HEK293 (cell line): Measurements from ENCODE around the gene GMDS.

Experiments used
- FEZF1 ChIP-seq: fragments of 450-650 bp; formaldehyde crosslinking; IDR thresholded peaks from 2 replicates; pipeline ENCODE4 v1.5.1; 2016; ENCODE audit warnings: missing biosample characterization, missing genetic modification characterization
- GFI1B ChIP-seq: fragments of 450-650 bp; formaldehyde crosslinking; IDR thresholded peaks from 2 replicates; pipeline ENCODE4 v1.5.1; 2016; ENCODE audit warnings: missing biosample characterization, missing genetic modification characterization
- GLI2 ChIP-seq: fragments of 450-650 bp; formaldehyde crosslinking; IDR thresholded peaks from 2 replicates; pipeline ENCODE4; 2017; ENCODE audit warnings: missing biosample characterization, missing genetic modification characterization, low read depth, borderline replicate concordance
- KLF10 ChIP-seq: fragments of 450-650 bp; IDR thresholded peaks from 2 replicates; pipeline ENCODE4 v1.5.1; 2018; ENCODE audit warnings: missing biosample characterization, mild to moderate bottlenecking, missing genetic modification characterization
- KLF16 ChIP-seq: fragments of 450-650 bp; formaldehyde crosslinking; IDR thresholded peaks from 2 replicates; pipeline ENCODE4 v1.5.1; 2017; ENCODE audit warnings: missing biosample characterization, missing genetic modification characterization
- KLF7 ChIP-seq: fragments of 450-650 bp; formaldehyde crosslinking; IDR thresholded peaks from 2 replicates; pipeline ENCODE4 v1.5.1; 2016; ENCODE audit warnings: missing biosample characterization, missing genetic modification characterization, borderline replicate concordance
- OVOL3 ChIP-seq: fragments of 450-650 bp; formaldehyde crosslinking; IDR thresholded peaks from 2 replicates; pipeline ENCODE4 v1.5.1; 2016; ENCODE audit warnings: missing biosample characterization, missing genetic modification characterization
- SCRT2 ChIP-seq: fragments of 450-650 bp; formaldehyde crosslinking; IDR thresholded peaks from 2 replicates; pipeline ENCODE4 v1.5.1; 2016; ENCODE audit warnings: missing biosample characterization, missing genetic modification characterization
- SP7 ChIP-seq: fragments of 450-650 bp; formaldehyde crosslinking; IDR thresholded peaks from 2 replicates; pipeline ENCODE4 v1.5.1; 2016; ENCODE audit warnings: missing biosample characterization, missing genetic modification characterization
- TCF7L2 ChIP-seq: IDR thresholded peaks from 2 replicates; pipeline ENCODE4 v1.6.1; 2011; ENCODE audit warnings: low read depth, mild to moderate bottlenecking, inconsistent platforms, low read length, moderate library complexity, borderline replicate concordance
- WT1 ChIP-seq: fragments of 450-650 bp; formaldehyde crosslinking; IDR thresholded peaks from 2 replicates; pipeline ENCODE4 v1.5.1; 2016; ENCODE audit warnings: missing biosample characterization, missing genetic modification characterization
- ZBTB7A ChIP-seq: fragments of 450-650 bp; formaldehyde crosslinking; IDR thresholded peaks from 2 replicates; pipeline ENCODE4 v1.5.1; 2016; ENCODE audit warnings: low read depth, missing biosample characterization, missing genetic modification characterization
- ZBTB8A ChIP-seq: fragments of 450-650 bp; formaldehyde crosslinking; IDR thresholded peaks from 2 replicates; pipeline ENCODE4 v1.5.1; 2016; ENCODE audit warnings: missing biosample characterization, missing genetic modification characterization
- ZEB2 ChIP-seq: fragments of 450-650 bp; formaldehyde crosslinking; IDR thresholded peaks from 2 replicates; pipeline ENCODE4 v1.5.1; 2016; ENCODE audit warnings: missing biosample characterization, missing genetic modification characterization
- ZNF146 ChIP-seq: fragments of 450-650 bp; formaldehyde crosslinking; IDR thresholded peaks from 2 replicates; pipeline ENCODE4 v1.5.1; 2016; ENCODE audit warnings: missing biosample characterization, missing genetic modification characterization
- ZNF169 ChIP-seq: fragments of 450-650 bp; formaldehyde crosslinking; IDR thresholded peaks from 2 replicates; pipeline ENCODE4 v1.5.1; 2016; ENCODE audit warnings: missing biosample characterization, missing genetic modification characterization
- ZNF184 ChIP-seq: fragments of 450-650 bp; IDR thresholded peaks from 2 replicates; pipeline ENCODE4 v1.5.1; 2018; ENCODE audit warnings: missing biosample characterization, mild to moderate bottlenecking, missing genetic modification characterization
- ZNF2 ChIP-seq: fragments of 450-650 bp; formaldehyde crosslinking; IDR thresholded peaks from 2 replicates; pipeline ENCODE4 v1.5.1; 2016; ENCODE audit warnings: missing biosample characterization, missing genetic modification characterization
- ZNF202 ChIP-seq: fragments of 450-650 bp; formaldehyde crosslinking; IDR thresholded peaks from 2 replicates; pipeline ENCODE4 v1.5.1; 2016; ENCODE audit warnings: missing biosample characterization, missing genetic modification characterization, borderline replicate concordance
- ZNF239 ChIP-seq: fragments of 450-650 bp; formaldehyde crosslinking; IDR thresholded peaks from 2 replicates; pipeline ENCODE4 v1.5.1; 2016; ENCODE audit warnings: missing biosample characterization, missing genetic modification characterization
- ZNF366 ChIP-seq: fragments of 450-650 bp; formaldehyde crosslinking; conservative IDR thresholded peaks from 2 replicates; pipeline ENCODE4 v1.5.1; 2016; ENCODE audit warnings: missing biosample characterization, missing genetic modification characterization
- ZNF391 ChIP-seq: fragments of 450-650 bp; formaldehyde crosslinking; IDR thresholded peaks from 2 replicates; pipeline ENCODE4 v1.5.1; 2016; ENCODE audit warnings: low read depth, missing biosample characterization, missing genetic modification characterization, borderline replicate concordance
- ZNF404 ChIP-seq: fragments of 450-650 bp; formaldehyde crosslinking; IDR thresholded peaks from 2 replicates; pipeline ENCODE4 v1.5.1; 2017; ENCODE audit warnings: missing biosample characterization, missing genetic modification characterization
- ZNF596 ChIP-seq: fragments of 450-650 bp; IDR thresholded peaks from 2 replicates; pipeline ENCODE4 v1.5.0; 2018; ENCODE audit warnings: missing biosample characterization, mild to moderate bottlenecking, missing genetic modification characterization, moderate library complexity
- ZNF624 ChIP-seq: fragments of 450-650 bp; formaldehyde crosslinking; IDR thresholded peaks from 2 replicates; pipeline ENCODE4 v1.5.1; 2017; ENCODE audit warnings: missing biosample characterization, missing genetic modification characterization
- ZNF654 ChIP-seq: fragments of 450-650 bp; formaldehyde crosslinking; IDR thresholded peaks from 2 replicates; pipeline ENCODE4 v1.5.1; 2016; ENCODE audit warnings: low read depth, missing biosample characterization, missing genetic modification characterization
- ZNF843 ChIP-seq: fragments of 450-650 bp; formaldehyde crosslinking; IDR thresholded peaks from 2 replicates; pipeline ENCODE4 v1.5.1; 2016; ENCODE audit warnings: missing biosample characterization, missing genetic modification characterization
- ZSCAN30 ChIP-seq: fragments of 450-650 bp; IDR thresholded peaks from 2 replicates; pipeline ENCODE4 v1.5.1; 2018; ENCODE audit warnings: missing biosample characterization, mild to moderate bottlenecking, missing genetic modification characterization, moderate library complexity
- TF ChIP-seq, protein P1 (sequence below): fragments of 450-650 bp; formaldehyde crosslinking; IDR thresholded peaks from 2 replicates; pipeline ENCODE4 v1.5.1; 2017; ENCODE audit warnings: missing biosample characterization, missing genetic modification characterization
- TF ChIP-seq, protein P2 (sequence below): fragments of 450-650 bp; IDR thresholded peaks from 2 replicates; pipeline ENCODE4 v1.5.1; 2018; ENCODE audit warnings: missing biosample characterization, missing genetic modification characterization
- TF ChIP-seq, protein P3 (sequence below): fragments of 450-650 bp; IDR thresholded peaks from 2 replicates; pipeline ENCODE4 v1.5.1; 2018; ENCODE audit warnings: missing biosample characterization, mild to moderate bottlenecking, missing genetic modification characterization
- TF ChIP-seq, protein P4 (sequence below): fragments of 450-650 bp; formaldehyde crosslinking; IDR thresholded peaks from 2 replicates; pipeline ENCODE4 v1.5.1; 2016; ENCODE audit warnings: missing biosample characterization, missing genetic modification characterization
- TF ChIP-seq, protein P5 (sequence below): fragments of 450-650 bp; formaldehyde crosslinking; IDR thresholded peaks from 2 replicates; pipeline ENCODE4 v1.5.1; 2016; ENCODE audit warnings: missing biosample characterization, missing genetic modification characterization
- TF ChIP-seq, protein P6 (sequence below): fragments of 450-650 bp; formaldehyde crosslinking; IDR thresholded peaks from 2 replicates; pipeline ENCODE4 v1.5.1; 2016; ENCODE audit warnings: missing biosample characterization, missing genetic modification characterization

The GMDS gene

DNA sequence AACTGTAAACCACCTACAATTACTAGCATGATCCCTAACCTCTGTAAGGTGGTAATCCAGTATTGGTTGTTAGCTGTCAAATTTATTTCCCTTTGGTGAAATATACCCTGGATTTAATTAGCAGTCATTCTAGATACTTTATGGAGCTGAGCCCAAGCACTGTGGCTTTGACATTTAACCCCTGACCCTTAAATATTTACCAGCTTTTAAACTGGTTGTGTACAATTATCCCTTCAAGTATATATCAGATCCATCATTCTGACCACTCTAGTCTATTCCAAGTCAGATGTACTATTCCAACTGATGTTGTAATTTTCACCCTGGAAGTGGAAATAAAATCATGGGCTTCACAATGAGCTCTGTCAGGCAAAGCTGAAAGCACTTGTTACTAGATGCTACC, 406.0 kb downstream of the GMDS start (continued):
- TF ChIP-seq, protein P1, sequence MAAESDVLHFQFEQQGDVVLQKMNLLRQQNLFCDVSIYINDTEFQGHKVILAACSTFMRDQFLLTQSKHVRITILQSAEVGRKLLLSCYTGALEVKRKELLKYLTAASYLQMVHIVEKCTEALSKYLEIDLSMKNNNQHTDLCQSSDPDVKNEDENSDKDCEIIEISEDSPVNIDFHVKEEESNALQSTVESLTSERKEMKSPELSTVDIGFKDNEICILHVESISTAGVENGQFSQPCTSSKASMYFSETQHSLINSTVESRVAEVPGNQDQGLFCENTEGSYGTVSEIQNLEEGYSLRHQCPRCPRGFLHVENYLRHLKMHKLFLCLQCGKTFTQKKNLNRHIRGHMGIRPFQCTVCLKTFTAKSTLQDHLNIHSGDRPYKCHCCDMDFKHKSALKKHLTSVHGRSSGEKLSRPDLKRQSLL, result peak; percentile 54
- peak; percentile 94 for TF ChIP-seq GLI2
- TF ChIP-seq, protein P2, sequence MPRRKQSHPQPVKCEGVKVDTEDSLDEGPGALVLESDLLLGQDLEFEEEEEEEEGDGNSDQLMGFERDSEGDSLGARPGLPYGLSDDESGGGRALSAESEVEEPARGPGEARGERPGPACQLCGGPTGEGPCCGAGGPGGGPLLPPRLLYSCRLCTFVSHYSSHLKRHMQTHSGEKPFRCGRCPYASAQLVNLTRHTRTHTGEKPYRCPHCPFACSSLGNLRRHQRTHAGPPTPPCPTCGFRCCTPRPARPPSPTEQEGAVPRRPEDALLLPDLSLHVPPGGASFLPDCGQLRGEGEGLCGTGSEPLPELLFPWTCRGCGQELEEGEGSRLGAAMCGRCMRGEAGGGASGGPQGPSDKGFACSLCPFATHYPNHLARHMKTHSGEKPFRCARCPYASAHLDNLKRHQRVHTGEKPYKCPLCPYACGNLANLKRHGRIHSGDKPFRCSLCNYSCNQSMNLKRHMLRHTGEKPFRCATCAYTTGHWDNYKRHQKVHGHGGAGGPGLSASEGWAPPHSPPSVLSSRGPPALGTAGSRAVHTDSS (tag by site-specific recombination), result peak; percentile 33; the same call in 1 of the 2 replicates
- peak; percentile 85 for TF ChIP-seq WT1 (tag by site-specific recombination)
- peak; percentile 75 for TF ChIP-seq ZNF366 (tag by site-specific recombination)
- TF ChIP-seq ZBTB8A, result peak; percentile 58; the same call in 1 of the 2 replicates
- TF ChIP-seq, protein P3, sequence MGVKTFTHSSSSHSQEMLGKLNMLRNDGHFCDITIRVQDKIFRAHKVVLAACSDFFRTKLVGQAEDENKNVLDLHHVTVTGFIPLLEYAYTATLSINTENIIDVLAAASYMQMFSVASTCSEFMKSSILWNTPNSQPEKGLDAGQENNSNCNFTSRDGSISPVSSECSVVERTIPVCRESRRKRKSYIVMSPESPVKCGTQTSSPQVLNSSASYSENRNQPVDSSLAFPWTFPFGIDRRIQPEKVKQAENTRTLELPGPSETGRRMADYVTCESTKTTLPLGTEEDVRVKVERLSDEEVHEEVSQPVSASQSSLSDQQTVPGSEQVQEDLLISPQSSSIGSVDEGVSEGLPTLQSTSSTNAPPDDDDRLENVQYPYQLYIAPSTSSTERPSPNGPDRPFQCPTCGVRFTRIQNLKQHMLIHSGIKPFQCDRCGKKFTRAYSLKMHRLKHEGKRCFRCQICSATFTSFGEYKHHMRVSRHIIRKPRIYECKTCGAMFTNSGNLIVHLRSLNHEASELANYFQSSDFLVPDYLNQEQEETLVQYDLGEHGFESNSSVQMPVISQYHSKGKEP (tag by site-specific recombination), result peak; percentile 62; the same call in 1 of the 2 replicates
- TF ChIP-seq ZNF169 (tag by site-specific recombination), result no peak
- 0 out of 2 replicates have a peak, but pooled peaks have one; percentile 13 for TF ChIP-seq ZNF184 (tag by site-specific recombination)
- peak; percentile 56 for TF ChIP-seq GFI1B
- TF ChIP-seq ZNF624 (tag by site-specific recombination), result 0 out of 2 replicates have a peak, but pooled peaks have one; percentile 29
- TF ChIP-seq ZNF843 (tag by site-specific recombination), result peak; percentile 95
- no peak for TF ChIP-seq ZNF404 (tag by site-specific recombination)
- TF ChIP-seq ZBTB7A, result no peak
- 0 out of 2 replicates have a peak, but pooled peaks have one; percentile 60 for TF ChIP-seq KLF7 (tag by site-specific recombination)
- TF ChIP-seq ZNF239, result no peak
- 0 out of 2 replicates have a peak, but pooled peaks have one; percentile 29 for TF ChIP-seq ZSCAN30
- peak; percentile 89 for TF ChIP-seq FEZF1 (tag by site-specific recombination)
- peak; percentile 68; the same call in 1 of the 2 replicates for TF ChIP-seq OVOL3 (tag by site-specific recombination)
- peak; percentile 48; the same call in 1 of the 2 replicates for TF ChIP-seq ZNF146 (tag by site-specific recombination)
- TF ChIP-seq SP7 (tag by site-specific recombination), result peak; percentile 99
- TF ChIP-seq TCF7L2, result peak; percentile 52; the same call in 1 of the 2 replicates
- TF ChIP-seq ZNF596 (tag by site-specific recombination), result peak; percentile 70; the same call in 1 of the 2 replicates
- TF ChIP-seq, protein P4, sequence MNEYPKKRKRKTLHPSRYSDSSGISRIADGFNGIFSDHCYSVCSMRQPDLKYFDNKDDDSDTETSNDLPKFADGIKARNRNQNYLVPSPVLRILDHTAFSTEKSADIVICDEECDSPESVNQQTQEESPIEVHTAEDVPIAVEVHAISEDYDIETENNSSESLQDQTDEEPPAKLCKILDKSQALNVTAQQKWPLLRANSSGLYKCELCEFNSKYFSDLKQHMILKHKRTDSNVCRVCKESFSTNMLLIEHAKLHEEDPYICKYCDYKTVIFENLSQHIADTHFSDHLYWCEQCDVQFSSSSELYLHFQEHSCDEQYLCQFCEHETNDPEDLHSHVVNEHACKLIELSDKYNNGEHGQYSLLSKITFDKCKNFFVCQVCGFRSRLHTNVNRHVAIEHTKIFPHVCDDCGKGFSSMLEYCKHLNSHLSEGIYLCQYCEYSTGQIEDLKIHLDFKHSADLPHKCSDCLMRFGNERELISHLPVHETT (tag by site-specific recombination), result peak; percentile 54; the same call in 1 of the 2 replicates
- TF ChIP-seq KLF16 (tag by site-specific recombination), result 0 out of 2 replicates have a peak, but pooled peaks have one; percentile 17
- TF ChIP-seq ZNF202 (tag by site-specific recombination), result no peak
- peak; percentile 80 for TF ChIP-seq KLF10 (tag by site-specific recombination)
- TF ChIP-seq SCRT2 (tag by site-specific recombination), result peak; percentile 66; the same call in 1 of the 2 replicates
- TF ChIP-seq ZEB2 (tag by site-specific recombination), result peak; percentile 80
- no peak for TF ChIP-seq ZNF391 (tag by site-specific recombination)
- TF ChIP-seq, protein P5, sequence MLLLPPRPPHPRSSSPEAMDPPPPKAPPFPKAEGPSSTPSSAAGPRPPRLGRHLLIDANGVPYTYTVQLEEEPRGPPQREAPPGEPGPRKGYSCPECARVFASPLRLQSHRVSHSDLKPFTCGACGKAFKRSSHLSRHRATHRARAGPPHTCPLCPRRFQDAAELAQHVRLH, result peak; percentile 65
- peak; percentile 42; the same call in 1 of the 2 replicates for TF ChIP-seq ZNF2 (tag by site-specific recombination)
- TF ChIP-seq, protein P6, sequence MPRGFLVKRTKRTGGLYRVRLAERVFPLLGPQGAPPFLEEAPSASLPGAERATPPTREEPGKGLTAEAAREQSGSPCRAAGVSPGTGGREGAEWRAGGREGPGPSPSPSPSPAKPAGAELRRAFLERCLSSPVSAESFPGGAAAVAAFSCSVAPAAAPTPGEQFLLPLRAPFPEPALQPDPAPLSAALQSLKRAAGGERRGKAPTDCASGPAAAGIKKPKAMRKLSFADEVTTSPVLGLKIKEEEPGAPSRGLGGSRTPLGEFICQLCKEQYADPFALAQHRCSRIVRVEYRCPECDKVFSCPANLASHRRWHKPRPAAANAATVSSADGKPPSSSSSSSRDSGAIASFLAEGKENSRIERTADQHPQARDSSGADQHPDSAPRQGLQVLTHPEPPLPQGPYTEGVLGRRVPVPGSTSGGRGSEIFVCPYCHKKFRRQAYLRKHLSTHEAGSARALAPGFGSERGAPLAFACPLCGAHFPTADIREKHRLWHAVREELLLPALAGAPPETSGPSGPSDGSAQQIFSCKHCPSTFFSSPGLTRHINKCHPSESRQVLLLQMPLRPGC (tag by site-specific recombination), result peak; percentile 45; the same call in 1 of the 2 replicates
- TF ChIP-seq ZNF654, result peak; percentile 4; the same call in 1 of the 2 replicates
